T-helper 2 cell treated with Interferon-gamma antibody and Interleukin-4, amounts not matched to agents 5 μg/mL and 100 μg/mL, for 36 hours (primary cell): ENCODE measurements around the gene FBXO21.
A peak's percentile ranks its signal among the peaks of the same experiment; 100 is the strongest.
"Not testable (repeated sequence)": the region's sequence is repeated elsewhere in the genome, so short reads cannot be mapped to it uniquely, and the experiment has no call there.

Experiments used
- DNase-seq: peaks from one replicate; pipeline ENCODE4 v3.0.0; 2021; ENCODE audit warnings: low spot score
- H3K27ac Mint-ChIP-seq: one replicate; pipeline ENCODE4 v1.8.0; 2021; ENCODE audit warnings: mild to moderate bottlenecking, mixed read lengths
- H3K27me3 Mint-ChIP-seq: one replicate; pipeline ENCODE4 v1.8.0; 2021; ENCODE audit warnings: low read depth, mixed read lengths
- H3K36me3 Mint-ChIP-seq: one replicate; pipeline ENCODE4 v1.8.0; 2021; ENCODE audit warnings: low read depth, mixed read lengths
- H3K4me1 Mint-ChIP-seq: one replicate; pipeline ENCODE4 v1.8.0; 2021; ENCODE audit warnings: low read depth, mixed read lengths
- H3K4me3 Mint-ChIP-seq: one replicate; pipeline ENCODE4 v1.8.0; 2022; ENCODE audit warnings: mild to moderate bottlenecking, moderate library complexity, mixed read lengths
- H3K9me3 Mint-ChIP-seq: one replicate; pipeline ENCODE4 v1.8.0; 2021; ENCODE audit warnings: mixed read lengths

The FBXO21 gene

GRCh38 chr12:117189725-117190209, 503 bp downstream of the FBXO21 start:
- Mint-ChIP-seq H3K27ac (peak overlapping the region; percentile 88), H3K4me1 (peaks cover 15% of the 10 kb centered on the region), H3K36me3 (peaks cover 29% of the 10 kb centered on the region), H3K4me3 (peak overlapping the region; percentile 90), H3K27me3 (peaks cover 13% of the 10 kb centered on the region), H3K9me3 (no peaks in the 10 kb centered on the region)
- DNase-seq, result peak; percentile 34

DNA sequence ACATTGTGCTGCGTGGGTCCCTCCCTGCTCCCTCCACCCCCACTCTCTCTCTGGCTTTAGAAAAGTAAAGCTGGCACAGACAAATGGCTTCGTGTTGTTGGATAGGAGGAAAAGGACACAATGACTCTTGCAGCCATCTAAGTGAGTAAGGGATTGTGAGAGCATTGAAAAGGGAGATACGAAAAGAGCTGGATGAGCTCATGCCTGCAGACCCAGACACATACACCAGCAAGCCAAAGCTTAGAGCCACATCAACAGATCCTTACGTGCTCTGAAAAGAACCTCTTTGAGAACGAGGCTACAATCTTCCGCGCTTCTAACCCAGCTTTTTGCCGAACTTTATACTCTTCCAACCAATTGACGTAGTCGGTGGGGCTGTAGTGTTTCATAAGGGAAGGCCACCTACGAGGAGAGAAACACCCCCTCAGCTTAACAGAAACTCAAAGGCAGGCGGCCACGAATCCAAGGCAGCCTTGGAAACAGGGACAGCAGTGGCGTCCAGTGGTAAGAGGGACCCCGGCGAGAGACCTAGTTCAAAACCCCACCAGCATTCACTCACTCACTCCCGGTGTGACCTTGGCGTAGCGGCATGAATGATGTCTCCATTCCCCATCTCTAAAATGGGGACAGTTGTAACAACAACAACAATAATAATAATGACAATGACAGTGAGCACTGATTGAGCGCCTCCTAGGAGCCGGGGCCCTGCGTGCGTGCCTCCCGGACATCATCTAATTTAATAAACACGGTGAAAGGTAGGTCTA, 1.1 kb downstream of the FBXO21 start:
- Mint-ChIP-seq H3K4me1 (peaks cover 15% of the 10 kb centered on the region), H3K36me3 (peaks cover 32% of the 10 kb centered on the region), H3K9me3 (no peaks in the 10 kb centered on the region), H3K27me3 (peaks cover 13% of the 10 kb centered on the region), H3K27ac (peak overlapping the region; percentile 88), H3K4me3 (peak overlapping the region; percentile 90)
- DNase-seq, result no peak

- Mint-ChIP-seq H3K9me3 (no peaks in the 10 kb centered on the region), H3K36me3 (peaks cover 40% of the 10 kb centered on the region), H3K27ac (no peak overlapping the region), H3K4me3 (peak overlapping the region; percentile 90), H3K4me1 (peaks cover 15% of the 10 kb centered on the region), H3K27me3 (peaks cover 8% of the 10 kb centered on the region)
- DNase-seq, result no peak
Observed at GRCh38 chr12:117188121-117188665, 2.1 kb downstream of the FBXO21 start.

DNA sequence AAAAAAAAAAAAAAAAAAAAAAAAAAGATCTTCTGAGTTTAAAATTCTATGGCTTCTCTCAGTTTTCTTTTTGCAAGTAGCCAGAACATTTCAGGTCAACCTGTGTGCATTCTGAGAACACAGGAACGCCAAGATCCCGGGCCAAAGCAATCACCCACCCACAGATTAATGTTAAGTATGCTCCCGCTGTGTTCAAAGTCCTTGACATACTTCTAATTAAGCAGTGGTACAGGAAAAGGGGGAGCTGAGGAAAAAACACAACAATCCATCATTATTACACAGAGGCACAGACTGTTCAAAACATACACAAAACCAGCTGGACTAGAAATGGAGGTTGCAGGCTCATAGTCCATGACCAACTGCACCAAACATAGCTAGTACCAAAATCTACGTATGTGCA, 2.8 kb downstream of the FBXO21 start:
- Mint-ChIP-seq H3K4me3 (no peak overlapping the region), H3K9me3 (no peaks in the 10 kb centered on the region), H3K36me3 (peaks cover 40% of the 10 kb centered on the region), H3K4me1 (peaks cover 15% of the 10 kb centered on the region), H3K27ac (no peak overlapping the region), H3K27me3 (peaks cover 8% of the 10 kb centered on the region)
- DNase-seq, result no peak

GRCh38 chr12:117182866-117183265, 7.4 kb downstream of the FBXO21 start:
- Mint-ChIP-seq H3K27ac (no peak overlapping the region), H3K4me3 (no peak overlapping the region), H3K4me1 (peaks cover 3% of the 10 kb centered on the region), H3K36me3 (peaks cover 57% of the 10 kb centered on the region), H3K27me3 (no peaks in the 10 kb centered on the region), H3K9me3 (peaks cover 12% of the 10 kb centered on the region)
- no peak for DNase-seq

DNA sequence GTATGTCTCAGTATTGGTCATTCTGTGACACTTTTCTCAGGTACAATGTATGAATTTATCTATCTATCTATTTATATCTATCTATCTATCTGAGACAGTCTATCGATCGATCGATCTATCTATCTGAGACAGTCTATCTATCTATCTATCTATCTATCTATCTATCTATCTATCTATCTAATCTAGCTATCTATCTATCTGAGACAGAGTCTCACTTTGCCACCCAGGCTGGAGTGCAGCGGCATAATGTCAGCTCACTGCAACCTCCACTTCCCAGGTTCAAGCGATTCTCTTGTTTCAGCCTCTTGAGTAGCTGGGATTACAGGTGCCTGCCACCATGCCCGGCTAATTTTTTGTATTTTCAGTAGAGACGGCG, 8.8 kb downstream of the FBXO21 start:
- not testable (repeated sequence) for H3K4me1 Mint-ChIP-seq, H3K4me3 Mint-ChIP-seq, H3K27ac Mint-ChIP-seq, DNase-seq, H3K27me3 Mint-ChIP-seq
- H3K9me3 Mint-ChIP-seq, result peaks cover 12% of the 10 kb centered on the region
- H3K36me3 Mint-ChIP-seq, result peaks cover 56% of the 10 kb centered on the region

DNA sequence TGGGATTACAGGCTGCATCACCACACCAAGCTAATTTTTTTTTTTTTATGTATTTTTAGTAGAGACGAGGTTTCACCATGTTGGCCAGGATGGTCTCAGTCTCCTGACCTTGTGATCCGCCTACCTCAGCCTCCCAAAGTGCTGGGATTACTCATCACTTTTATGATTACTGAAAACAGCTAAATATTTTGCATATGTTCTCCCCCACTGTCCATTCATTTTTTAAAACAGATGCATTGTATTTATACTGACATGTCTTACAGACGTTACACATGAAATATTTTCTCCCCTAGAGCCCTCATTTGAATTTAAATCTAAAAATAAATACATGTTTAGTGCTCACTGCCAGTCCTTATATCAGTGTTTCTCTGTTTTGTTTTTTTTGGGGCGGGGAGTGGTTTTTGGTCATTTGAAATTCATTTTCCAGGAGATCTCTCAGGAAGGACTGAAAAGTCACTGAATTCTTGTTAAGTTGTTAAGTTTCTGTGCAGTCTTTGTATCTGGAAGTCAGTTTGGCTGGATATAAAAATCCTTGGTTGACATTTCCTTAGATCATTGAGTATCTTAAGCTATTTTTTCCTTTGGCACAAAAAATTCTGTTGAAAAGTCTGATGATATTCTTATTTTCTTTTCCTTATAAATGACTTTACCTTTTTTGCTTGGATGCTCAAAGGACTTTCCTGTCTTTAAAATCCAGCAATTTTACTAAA, 9.4 kb downstream of the FBXO21 start:
- Mint-ChIP-seq H3K27me3 (no peaks in the 10 kb centered on the region), H3K9me3 (peaks cover 12% of the 10 kb centered on the region), H3K36me3 (peaks cover 60% of the 10 kb centered on the region), H3K4me3 (no peak overlapping the region), H3K4me1 (no peaks in the 10 kb centered on the region), H3K27ac (no peak overlapping the region)
- no peak for DNase-seq

GRCh38 chr12:117178745-117179144, 11.5 kb downstream of the FBXO21 start:
- Mint-ChIP-seq H3K27me3 (no peaks in the 10 kb centered on the region), H3K4me1 (no peaks in the 10 kb centered on the region), H3K27ac (no peak overlapping the region), H3K36me3 (peaks cover 63% of the 10 kb centered on the region), H3K9me3 (peaks cover 12% of the 10 kb centered on the region), H3K4me3 (no peak overlapping the region)
- DNase-seq, result no peak

DNA sequence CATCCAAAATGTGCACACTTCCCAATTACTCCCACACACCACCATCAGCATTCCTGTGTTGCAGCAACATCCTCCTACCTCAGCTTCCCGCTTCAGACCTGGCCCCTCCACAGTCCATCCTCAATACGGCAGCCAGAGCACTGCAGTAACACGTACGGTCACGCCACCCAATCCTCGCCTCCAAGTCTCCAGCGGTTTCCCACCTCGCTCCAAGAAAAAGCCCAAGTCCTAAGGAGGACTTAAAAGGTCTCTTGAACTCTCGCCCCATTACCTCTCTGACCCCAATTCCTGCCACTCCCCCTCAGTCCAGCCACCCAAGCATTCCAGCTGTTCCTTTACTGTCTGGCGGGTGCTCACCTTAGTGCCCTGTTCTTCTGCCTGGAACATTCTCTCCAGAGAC, 12.0 kb downstream of the FBXO21 start:
- H3K4me1 Mint-ChIP-seq, result no peaks in the 10 kb centered on the region
- peaks cover 62% of the 10 kb centered on the region for H3K36me3 Mint-ChIP-seq
- DNase-seq, result no peak
- peaks cover 12% of the 10 kb centered on the region for H3K9me3 Mint-ChIP-seq
- no peak overlapping the region for H3K4me3 Mint-ChIP-seq
- H3K27ac Mint-ChIP-seq, result no peak overlapping the region
- no peaks in the 10 kb centered on the region for H3K27me3 Mint-ChIP-seq

- H3K9me3 Mint-ChIP-seq, result no peaks in the 10 kb centered on the region
- no peak overlapping the region for H3K4me3 Mint-ChIP-seq
- no peaks in the 10 kb centered on the region for H3K4me1 Mint-ChIP-seq
- no peak for DNase-seq
- no peak overlapping the region for H3K27ac Mint-ChIP-seq
- H3K36me3 Mint-ChIP-seq, result peaks cover 56% of the 10 kb centered on the region
- H3K27me3 Mint-ChIP-seq, result no peaks in the 10 kb centered on the region
Observed at GRCh38 chr12:117172168-117172567, 18.1 kb downstream of the FBXO21 start.

DNA sequence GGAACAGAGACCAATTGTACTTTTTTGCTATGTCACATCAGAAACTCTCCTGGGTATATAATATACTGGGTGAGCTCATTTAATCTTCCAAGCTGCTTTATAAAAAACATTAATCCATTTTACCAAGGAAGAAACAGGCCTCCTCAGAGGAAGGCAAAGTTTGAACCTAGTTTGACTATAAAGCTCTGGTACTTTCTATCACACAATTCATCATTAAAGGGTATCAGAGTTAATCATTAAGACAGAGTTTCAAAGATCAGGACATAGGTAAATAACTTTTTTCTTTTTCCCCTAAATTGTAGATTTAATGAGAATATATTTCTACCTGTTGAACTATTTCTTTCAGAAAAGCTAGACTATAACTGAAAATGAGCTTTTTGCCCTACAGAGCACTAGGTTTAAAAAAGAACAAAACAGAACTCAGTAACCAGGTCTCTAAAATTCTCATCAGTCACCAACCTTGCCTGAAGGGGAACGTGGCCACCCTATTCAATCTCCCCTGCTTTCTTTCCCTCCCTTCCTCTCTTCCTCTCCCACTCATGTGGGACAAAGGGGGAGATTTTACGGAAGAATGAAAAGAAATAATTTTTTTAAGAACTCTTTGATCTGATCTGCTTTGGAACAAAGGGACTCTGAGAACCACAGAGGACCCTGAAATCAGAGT, 18.6 kb downstream of the FBXO21 start:
- H3K36me3 Mint-ChIP-seq, result peaks cover 58% of the 10 kb centered on the region
- H3K4me1 Mint-ChIP-seq, result no peaks in the 10 kb centered on the region
- no peak overlapping the region for H3K27ac Mint-ChIP-seq
- DNase-seq, result no peak
- no peaks in the 10 kb centered on the region for H3K9me3 Mint-ChIP-seq
- no peak overlapping the region for H3K4me3 Mint-ChIP-seq
- H3K27me3 Mint-ChIP-seq, result no peaks in the 10 kb centered on the region

- no peak overlapping the region for H3K4me3 Mint-ChIP-seq
- peaks cover 54% of the 10 kb centered on the region for H3K36me3 Mint-ChIP-seq
- no peaks in the 10 kb centered on the region for H3K4me1 Mint-ChIP-seq
- H3K27me3 Mint-ChIP-seq, result no peaks in the 10 kb centered on the region
- no peak overlapping the region for H3K27ac Mint-ChIP-seq
- no peak for DNase-seq
- H3K9me3 Mint-ChIP-seq, result no peaks in the 10 kb centered on the region
Observed at GRCh38 chr12:117169548-117169947, 20.7 kb downstream of the FBXO21 start.

DNA sequence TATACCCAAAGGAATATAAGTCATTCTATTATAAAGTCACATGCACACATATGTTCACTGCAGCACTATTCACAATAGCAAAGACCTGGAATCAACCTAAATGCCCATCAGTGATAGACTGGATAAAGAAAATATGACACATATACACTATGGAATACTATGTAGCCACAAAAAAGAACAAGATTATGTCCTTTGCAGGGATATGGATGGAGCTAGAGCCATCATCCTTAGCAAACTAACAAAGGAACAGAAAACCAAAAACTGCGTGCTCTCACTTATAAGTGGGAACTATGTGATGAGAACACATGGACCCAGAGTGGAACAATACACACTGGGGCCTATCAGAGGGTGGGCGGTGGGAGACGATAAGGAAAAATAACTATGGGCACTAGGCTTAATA, 21.3 kb downstream of the FBXO21 start:
- Mint-ChIP-seq H3K27me3 (no peaks in the 10 kb centered on the region), H3K4me3 (no peak overlapping the region), H3K4me1 (no peaks in the 10 kb centered on the region), H3K36me3 (peaks cover 52% of the 10 kb centered on the region), H3K9me3 (no peaks in the 10 kb centered on the region), H3K27ac (no peak overlapping the region)
- DNase-seq, result no peak

DNA sequence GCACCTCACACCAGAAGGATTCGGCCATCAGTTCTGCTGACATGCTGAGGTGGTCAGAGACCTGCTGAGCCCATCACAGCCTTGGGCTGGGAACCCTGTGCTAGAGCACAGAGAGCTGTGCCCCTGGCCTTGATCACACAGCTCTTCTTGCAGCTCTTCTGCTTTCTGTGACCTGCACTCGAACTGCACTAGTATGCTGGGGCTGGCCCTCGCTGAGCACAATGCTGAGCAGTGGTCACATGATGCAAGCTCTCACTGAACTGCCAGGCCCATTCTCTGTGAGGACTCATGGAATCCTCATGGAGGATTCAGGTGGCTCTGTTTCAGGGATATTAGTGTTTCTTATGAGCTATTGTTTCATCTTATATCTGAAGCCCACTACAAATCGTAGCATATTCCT, 22.5 kb downstream of the FBXO21 start:
- Mint-ChIP-seq H3K27ac (no peak overlapping the region), H3K27me3 (no peaks in the 10 kb centered on the region), H3K9me3 (no peaks in the 10 kb centered on the region), H3K4me3 (no peak overlapping the region), H3K4me1 (no peaks in the 10 kb centered on the region), H3K36me3 (peaks cover 53% of the 10 kb centered on the region)
- DNase-seq, result no peak
